KBM-7 (cell line): ENCODE measurements around the gene GSG1L2.
A peak's percentile ranks its signal among the peaks of the same experiment; 100 is the strongest.
"Not testable (repeated sequence)": the region's sequence is repeated elsewhere in the genome, so short reads cannot be mapped to it uniquely, and the experiment has no call there.

Experiments
- DNase-seq: peaks from one replicate; pipeline ENCODE4 v3.0.0-alpha.2; 2015
- in situ Hi-C: fragments of 300-500 bp; cut with MboI; formaldehyde crosslinking; loops from 2 replicates; pipeline ENCODE4 v1.14.3; 2020; ENCODE audit warnings: low sequenced_read_pairs, low pct_unique_long_range_greater_than_20kb, mixed read lengths

Gene GSG1L2

DNA sequence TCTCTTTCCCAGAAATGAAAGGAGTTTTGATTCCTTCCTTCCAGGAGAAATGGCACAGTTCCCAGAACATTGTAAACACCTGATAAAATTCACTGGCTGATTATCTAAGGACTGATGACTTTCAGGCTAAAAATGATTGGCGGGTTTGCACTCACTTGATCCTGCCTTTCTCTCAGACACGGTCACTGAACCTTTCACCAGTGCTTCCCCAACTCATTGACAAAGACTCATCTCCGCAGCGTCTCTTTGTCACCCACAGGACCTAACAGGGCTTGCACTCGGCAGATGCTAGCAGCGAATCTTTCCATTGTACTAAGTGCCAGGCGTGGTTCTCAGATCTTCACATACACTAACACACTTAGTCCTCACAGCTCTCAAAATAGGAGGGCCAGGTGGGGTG, 23.2 kb downstream of the GSG1L2 start:
- no peak for DNase-seq

DNA sequence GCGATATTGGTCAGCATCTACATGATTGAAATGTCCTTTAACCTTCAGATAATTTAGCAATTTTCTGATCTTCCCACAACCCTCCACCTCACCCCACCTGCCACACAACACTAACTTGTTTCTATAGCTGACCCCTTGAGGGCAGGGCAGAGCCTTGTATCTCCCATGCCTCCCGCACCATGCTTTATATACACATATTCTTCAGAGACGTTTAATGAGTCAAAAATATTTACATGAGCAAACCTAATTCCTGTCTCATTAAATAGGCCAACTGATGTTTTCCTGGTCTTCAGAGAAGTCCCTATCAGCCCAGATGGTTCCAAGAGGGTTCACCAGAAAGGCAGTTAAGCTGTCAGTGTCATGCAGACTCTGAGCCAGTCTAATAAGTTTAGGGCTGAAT, 23.9 kb downstream of the GSG1L2 start:
- DNase-seq: no peak
- in situ Hi-C loops: no loop called here

More for the DNA sequence above, 23.2 kb downstream of the GSG1L2 start:
- in situ Hi-C loops: no loop called here

- in situ Hi-C loops: no loop called here
- DNase-seq: no peak
Measured at GRCh38 chr17:9792181-9792840, 29.6 kb downstream of the GSG1L2 start.

DNA sequence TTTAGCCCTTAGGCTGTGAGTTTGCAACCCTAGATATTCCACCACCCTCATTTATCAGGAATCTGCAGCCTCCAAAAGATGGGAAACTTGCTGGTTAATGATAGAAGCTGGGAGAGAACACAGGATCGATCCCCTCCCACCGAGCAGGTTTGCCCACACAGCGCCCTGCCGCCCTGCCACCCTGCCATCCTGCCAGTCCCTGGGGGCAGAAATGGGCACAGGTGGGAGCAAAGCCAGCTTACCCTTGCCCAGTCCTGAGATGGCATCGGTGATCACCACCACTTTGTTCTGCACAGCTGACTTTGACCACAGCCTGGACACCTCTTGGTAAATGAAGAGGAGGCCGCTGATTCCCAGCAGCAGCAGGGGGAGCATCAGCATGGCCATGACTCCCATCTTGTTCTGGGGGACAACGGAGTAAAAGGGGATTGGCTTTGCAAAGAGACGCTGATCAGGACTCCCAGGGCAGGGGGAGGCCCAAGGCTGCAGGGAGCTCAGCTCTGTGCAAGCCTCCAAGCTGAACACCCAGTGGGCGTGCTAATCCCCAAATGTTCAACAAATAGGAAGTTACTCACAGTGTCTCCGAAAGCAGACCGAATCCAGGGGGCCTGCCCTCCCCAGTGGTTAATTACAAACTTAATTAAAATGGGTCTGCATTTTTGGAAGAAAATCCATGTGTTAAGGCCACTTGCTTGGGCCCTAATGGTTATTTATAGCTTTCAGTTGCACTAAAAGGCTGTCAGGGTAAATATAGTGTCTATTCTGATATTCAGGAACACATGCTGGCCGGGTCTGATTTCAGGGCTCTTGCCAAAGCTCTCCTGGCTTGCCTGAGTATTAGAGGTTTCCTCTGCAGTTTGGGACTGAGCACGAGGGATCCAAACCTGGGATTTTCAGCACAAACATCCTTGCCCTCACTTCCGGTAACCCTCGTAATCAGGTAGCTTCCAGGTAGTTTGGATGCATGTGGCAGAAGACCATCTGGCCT, 30.7 kb downstream of the GSG1L2 start, which contains the start of gene DHRS7C:
Gene DHRS7C (minus strand): TSS at position 704 of the 988 bp plus-strand sequence. CDS start 308 bp downstream, at position 396.
- DNase-seq: no peak
- in situ Hi-C loops: no loop called here

- DNase-seq: no peak
- in situ Hi-C loops: no loop called here
Measured at GRCh38 chr17:9790316-9790715, 31.6 kb downstream of the GSG1L2 start.

GRCh38 chr17:9788601-9789000, 33.3 kb downstream of the GSG1L2 start:
- in situ Hi-C loops: no loop called here
- no peak for DNase-seq

DNA sequence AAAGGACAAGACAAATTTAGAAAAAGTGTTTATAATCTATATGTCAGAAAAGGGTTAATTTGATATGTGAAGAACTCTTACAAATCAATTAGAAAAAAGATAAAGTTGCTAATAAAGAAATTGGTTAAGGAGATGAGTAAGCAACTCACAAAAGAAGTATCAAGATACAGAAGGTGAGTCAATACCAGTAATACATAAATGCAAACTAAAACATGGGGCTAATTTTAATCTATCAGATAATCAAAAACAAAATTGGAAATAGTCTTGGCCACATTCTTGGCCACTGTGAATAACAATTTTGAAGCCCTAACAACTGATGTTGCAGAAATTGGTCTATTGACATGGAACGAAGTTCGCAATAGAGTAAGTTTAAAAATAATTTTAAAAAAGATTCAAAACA, 37.3 kb downstream of the GSG1L2 start:
- in situ Hi-C loops: no loop called here

GRCh38 chr17:9783465-9783864, 38.4 kb downstream of the GSG1L2 start:
- DNase-seq, in situ Hi-C loops: not testable (repeated sequence)

More for the DNA sequence above, 37.3 kb downstream of the GSG1L2 start:
- DNase-seq: no peak

- in situ Hi-C loops: no loop called here
- no peak for DNase-seq
Measured at GRCh38 chr17:9783050-9783449, 38.8 kb downstream of the GSG1L2 start.

DNA sequence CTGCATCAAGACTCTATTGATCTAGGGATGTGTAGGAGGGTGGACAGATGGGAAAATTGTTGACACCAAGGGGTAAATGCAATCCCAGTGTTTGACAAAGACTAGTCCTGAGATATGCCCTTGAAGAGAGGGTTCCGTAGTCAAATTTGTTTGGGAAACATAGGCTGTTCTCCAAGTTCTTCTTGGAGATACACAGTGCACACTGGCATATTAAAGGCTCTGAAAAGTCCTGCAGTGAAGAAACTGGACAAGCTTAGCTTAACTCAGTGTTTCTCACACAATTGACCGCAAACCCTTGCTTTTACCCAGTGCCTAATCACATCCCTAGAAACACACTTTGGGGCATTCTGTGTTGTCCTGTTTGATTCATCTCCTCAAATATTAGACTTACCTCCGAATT, 41.3 kb downstream of the GSG1L2 start:
- in situ Hi-C loops: no loop called here
- no peak for DNase-seq

- in situ Hi-C loops: no loop called here
- DNase-seq: no peak
Measured at GRCh38 chr17:9776911-9777310, 45.0 kb downstream of the GSG1L2 start.

- DNase-seq: no peak
Measured at GRCh38 chr17:9772658-9773057, 49.2 kb downstream of the GSG1L2 start.

GRCh38 chr17:9771465-9771864, 50.4 kb downstream of the GSG1L2 start:
- in situ Hi-C loops: no loop called here
- no peak for DNase-seq

More at GRCh38 chr17:9772658-9773057, 49.2 kb downstream of the GSG1L2 start:
- in situ Hi-C loops: no loop called here

- in situ Hi-C loops: no loop called here
- no peak for DNase-seq
Measured at GRCh38 chr17:9769036-9769695, 52.7 kb downstream of the GSG1L2 start.

DNA sequence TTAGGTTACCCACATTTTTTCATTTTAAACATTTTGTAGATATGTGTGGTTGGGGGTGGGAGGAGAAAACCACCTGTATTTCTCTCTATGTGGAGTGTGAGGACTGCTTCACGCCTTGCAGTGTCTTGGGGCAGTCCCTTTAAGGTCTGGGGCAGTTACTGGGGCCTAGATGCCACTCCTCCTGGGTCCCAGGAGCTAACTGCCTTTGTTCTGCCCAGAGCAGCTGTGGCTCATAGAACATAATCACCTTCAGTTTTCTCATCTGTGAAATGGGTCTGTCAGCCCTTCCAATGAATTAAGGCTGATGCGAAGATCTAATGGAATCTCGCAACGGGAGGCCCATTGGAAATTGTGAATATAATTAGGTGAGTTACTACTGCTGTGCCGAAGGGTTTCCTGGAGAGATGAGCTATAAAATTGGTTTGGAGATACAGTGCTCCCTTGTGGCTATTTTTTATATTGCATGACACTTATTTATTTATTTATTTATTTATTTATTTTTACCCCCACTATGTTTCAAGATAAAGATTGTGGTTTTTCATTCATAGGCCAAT, 53.4 kb downstream of the GSG1L2 start:
- DNase-seq: peak; percentile 79
- in situ Hi-C loops: no loop called here

DNA sequence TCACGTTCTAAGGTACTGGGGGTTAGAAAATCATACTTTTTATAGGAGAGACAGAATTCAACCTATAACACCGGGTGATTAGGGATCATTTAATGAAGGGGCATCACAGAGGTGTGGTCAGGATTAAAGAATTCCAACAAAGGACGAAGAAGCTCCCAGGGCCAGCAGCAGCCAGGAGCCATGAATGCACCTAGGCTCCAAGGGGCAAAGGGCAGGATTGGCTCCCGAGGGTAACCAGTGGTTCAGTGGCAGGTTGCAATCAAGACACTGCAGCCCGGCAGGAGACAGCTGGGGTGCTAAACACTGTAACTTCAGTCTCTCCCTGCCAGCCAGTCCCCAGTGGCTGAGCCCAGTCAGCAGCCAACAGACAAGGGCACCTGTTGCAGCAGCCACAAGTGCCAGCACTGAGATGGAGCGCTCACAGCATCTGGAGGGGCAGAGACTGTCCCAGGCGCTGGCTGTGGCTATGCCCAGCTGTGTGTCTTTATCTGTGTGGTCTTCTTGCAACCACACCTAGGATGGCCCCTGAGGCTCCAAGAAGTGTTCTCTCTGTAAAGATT, 54.4 kb downstream of the GSG1L2 start:
- in situ Hi-C loops: no loop called here

DNA sequence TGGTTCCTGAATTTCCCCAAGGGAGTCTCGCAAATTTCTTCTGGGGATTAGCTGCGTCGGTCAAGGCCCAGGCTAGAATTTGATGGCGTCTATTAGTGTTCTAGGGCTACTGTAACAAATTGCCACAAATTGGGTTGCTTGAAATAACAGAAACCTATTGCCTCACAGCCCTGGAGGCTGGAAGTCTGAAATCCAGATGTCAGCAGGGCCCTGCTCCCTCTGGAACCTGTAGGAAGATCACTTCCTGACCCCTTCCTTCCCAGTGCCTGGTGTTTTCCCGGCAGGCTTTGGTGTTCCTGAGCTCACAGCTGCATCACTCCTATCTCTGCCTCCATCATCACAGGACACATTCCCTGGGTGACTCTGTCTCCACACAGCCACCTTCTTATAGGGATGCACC, 54.9 kb downstream of the GSG1L2 start:
- no peak for DNase-seq
- in situ Hi-C loops: no loop called here

More for the DNA sequence above, 54.4 kb downstream of the GSG1L2 start:
- no peak for DNase-seq

DNA sequence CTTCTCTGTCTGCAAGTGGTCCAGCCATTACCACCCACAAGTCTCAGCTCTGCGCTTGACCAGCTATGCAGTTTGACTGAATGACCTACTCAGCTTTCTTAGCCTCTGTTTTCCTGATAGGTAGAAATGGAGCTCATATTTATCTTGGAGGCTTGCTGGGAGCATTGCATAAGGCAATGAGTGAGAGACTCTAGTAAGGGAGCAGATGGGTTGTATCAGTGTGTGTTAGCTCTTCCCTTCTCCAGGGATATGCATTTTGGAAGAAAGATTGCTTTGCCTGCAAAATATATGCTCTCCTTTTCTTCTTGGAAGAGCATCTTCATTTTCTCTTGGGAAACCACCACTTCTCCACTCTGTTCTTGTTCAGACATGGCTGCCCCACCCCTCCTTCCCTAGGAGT, 56.6 kb downstream of the GSG1L2 start:
- DNase-seq: no peak
- in situ Hi-C loops: no loop called here

DNA sequence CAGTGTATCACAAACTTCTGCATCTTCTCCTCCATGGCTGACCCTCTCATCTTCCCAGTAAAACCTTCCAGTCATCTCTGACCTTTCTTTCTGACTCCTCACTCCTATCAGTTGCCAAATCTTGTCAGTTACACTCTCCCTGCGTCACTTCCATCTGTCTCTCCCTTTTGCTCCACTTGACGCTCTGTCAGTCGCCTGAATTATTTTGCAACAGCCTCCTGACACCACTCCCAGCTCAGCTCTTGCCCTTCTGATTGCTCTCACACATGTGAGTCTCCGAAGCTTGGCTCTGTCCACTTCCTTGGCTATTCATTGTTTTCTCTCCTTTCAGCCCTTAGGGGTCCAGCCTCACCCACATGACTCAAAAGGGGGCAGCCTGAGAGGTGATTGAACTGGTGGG, 58.2 kb downstream of the GSG1L2 start:
- in situ Hi-C loops: no loop called here
- no peak for DNase-seq
